HG03521 (cell line): ENCODE data around the gene SLC35F4.

Source experiments
- ATAC-seq: cut with Tn5 transposase; IDR thresholded peaks from one replicate; pipeline ENCODE4 v1.9.1; 2021; ENCODE audit warnings: mild to moderate bottlenecking, moderate library complexity; ENCODE audit not compliant: unreplicated experiment

SLC35F4 gene

DNA sequence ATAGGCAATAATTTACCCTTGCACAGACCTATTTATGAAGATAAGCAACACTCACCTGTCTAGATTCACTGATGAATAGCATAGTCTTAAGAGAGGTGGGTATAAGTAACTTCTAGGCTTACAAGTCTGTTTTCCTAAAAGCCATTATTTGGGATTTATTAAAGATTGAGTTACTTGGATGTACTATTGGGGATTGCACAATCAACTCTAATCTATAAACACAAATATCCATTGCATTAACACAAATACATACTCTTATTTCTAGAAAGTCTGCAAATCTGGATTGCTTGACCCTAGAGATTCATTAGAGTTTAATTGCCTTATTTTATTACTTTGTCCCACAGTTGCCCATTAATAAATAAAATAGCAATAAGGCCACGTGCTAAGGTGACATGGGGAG is 224.1 kb downstream of the SLC35F4 start:
- no peak for ATAC-seq

DNA sequence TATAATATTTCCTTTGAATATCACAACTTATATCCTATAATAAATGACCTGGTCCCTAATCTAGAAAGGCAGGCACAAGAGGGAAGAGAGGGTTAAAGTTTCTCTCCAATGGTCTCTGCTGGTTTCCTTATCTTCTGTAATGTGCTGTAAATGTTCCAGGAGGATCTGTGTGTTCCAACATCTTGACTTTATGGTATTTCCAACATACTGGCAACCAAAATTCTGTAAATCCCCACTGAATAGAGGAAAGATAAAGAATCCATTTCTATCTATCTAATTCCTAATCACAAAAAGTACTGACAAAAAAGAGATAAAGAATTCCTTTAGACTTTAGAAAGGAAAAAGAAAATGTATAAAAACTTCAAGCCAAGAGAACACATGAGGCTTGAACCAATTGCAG is 225.9 kb downstream of the SLC35F4 start:
- no peak for ATAC-seq

DNA sequence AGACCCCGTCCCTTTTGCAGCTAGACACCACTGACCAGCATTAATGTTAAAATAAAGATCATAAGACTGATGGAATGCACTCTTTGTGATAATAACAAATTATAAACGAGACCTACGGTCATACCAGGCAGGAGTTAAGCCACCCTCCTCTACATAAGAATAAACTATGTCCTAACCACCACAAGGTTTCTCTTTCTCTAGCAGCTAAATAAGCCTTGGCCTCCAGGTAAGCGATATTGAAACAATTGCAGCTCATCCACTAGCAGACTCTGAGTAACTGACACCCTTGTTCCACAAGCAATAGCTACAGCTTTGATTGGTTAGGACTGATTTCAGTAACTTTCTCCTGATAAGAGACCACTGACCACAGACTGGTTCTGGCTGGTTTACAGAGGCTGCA is 228.0 kb downstream of the SLC35F4 start:
- ATAC-seq, result no peak

DNA sequence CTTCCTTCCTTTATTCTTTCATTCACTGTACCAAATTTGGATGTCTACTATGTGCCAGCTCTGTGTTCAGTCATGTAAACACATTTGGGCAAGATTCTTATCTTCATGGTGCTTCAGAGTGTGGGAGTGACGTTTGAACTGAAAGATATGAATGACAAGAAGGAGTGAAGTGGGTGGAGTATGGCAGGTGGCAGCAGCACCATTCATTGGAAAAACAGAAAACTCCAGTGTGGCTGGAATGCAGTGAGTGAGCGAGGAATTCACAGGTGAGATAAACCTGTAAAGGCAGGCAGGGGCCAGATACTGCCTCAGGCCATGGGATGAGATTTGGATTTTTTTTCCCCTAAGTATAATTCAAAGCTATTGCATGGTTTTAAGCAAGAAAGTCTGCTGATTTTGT is 231.6 kb downstream of the SLC35F4 start:
- ATAC-seq, result no peak

DNA sequence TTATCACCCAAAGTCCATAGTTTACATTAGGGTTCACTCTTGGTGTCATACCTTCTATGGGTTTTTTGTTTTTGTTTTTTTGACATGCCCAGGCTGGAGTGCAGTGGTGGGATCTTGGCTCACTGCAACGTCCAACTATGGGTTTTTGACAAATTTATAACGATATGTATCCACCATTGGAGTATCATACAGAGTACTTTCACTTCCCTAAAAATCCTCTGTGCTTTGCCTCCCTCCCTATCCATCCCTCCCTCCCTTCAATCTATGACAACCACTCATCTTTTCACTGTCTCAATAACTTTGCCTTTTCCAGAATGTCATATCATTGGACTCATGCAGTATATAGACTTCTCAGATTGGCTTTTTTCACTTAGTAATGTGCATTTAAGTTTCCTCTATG is 233.2 kb downstream of the SLC35F4 start:
- no peak for ATAC-seq

DNA sequence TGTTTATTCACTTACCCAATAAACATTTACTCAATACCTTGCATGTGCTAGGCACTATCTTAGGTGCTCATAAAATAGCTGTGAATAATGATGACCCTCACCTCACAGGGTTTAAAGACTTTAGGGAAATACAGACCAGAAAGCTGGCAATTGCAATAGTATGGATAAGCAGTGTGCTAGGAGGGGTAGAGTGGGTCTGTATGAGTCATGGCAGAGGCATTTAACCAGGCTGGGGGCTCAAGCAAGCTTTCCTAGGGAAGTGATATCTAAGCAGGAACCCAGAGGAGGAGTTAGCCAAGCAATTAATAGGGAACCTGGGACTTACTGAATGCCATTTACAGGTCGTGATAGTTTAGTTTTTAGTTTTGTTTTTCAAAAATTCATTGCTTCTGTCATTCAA is 248.4 kb downstream of the SLC35F4 start:
- no peak for ATAC-seq

DNA sequence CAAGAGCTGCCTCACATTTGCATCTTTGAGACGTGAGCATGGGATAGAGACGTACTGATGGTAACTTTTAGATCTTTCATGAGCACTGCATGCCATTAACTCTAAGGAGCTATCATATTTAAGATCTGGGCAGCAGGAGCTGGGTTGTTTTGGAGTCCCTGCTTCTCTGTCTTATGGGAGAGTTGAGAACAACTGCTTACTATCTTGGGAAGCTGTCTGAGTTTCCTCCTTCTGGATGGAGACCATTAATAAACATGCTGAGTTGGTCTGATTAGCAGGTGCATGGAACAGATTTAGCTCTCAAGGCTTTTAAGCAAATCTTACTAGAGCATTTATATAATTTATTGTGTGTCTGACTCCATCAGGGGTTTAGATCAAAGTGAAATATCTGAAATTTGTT is 252.9 kb downstream of the SLC35F4 start:
- no peak for ATAC-seq

DNA sequence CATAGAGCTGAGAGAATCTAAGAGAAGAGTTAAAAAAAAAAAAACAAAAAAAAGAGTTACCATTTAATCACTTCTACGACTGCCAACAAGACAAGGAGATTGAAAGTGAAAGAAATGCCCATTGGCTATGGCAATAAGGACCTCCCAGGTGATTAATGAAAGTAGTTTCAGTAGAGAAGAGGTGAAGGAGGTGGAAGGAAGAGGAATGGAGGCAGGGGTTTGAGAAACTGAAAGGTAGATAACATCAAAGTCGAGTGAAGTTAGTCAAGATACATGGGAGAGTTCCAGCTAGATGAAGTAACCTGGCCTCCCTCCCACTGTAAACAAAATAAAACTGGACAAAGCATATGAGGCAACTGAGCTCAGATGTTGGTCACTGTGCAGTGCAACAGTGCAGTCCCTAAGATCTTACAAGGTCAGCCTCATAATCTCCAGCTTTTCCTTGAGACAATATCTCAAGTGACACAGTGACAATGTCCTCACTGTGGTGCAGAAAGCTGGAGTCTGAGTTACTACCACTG is 254.3 kb downstream of the SLC35F4 start:
- ATAC-seq, result no peak

DNA sequence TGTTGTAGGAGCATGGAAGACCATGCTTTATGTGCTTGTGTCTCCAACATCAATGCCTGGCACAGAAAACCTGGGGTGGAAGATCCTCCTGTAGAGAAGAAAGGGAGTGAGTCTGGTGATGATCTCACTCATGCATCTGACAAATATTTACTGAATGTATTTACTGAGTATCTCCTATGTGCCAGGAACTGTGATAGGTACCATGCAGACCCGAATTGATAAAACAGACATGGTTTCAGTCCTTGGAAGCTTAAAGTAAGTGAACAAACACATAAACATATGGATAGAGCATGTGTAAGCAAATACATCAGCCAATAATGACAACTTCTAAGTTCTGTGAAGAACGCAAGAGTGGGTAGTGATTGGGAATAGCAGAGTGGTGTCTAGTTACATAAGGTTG is 255.3 kb downstream of the SLC35F4 start:
- no peak for ATAC-seq

DNA sequence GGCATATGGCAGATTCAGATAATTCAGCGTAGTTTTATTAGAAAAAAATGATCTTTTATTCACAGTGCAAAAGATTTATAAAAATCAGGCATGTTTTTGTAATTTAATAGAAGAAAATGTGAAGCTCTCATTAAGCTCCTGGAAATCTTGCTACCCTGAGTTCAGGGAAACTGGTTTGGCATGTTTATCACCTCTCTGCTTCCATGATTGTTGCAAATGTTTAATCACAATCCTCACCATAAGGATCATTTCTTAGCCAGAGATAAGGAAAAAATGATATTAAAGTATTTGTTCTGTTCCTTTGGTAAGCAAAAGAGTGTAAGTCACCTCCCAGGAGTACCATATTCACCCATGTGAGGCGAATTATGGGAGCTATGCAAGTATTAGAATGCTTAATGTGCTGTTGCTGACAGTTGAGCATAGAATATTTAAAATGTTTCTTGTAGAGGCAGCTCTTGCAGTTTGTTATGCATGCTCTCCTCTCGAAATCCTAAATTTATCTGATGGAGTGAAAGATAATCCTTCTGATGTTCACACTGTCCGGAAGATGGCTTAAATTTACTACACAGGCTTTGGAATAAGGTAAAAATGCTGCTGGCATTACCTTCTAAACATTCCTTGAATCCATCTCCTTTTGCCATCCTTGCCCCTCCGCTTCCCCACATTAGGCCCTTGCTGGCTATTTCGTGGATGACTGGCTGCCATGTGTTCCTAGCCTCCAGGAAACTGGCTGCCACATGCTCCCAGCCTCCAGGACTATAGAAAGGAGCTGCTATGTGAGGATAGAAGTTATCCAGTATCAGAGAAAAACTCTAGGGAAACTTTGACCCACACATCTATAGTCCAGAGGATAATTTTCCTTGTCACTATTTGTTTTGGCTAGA is 256.5 kb downstream of the SLC35F4 start:
- no peak for ATAC-seq

DNA sequence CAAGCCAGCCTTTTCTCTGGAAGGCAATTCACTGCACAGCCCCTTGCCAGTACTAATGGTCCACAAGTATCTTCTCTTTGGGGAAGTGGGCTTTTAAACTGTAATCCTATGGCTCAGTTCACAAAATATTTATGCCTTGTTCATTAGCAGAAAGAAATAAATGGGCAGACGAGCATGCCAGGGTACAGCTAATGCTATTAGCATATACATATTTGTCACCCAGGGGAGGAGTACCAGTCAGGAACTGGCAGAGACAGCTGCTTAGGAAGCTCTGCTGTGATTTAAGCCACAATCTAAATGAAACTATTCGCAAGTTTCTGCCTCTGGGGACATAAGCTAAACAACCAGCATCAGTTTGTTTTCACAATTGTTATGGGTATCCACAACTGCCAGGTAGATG is 258.8 kb downstream of the SLC35F4 start:
- no peak for ATAC-seq

DNA sequence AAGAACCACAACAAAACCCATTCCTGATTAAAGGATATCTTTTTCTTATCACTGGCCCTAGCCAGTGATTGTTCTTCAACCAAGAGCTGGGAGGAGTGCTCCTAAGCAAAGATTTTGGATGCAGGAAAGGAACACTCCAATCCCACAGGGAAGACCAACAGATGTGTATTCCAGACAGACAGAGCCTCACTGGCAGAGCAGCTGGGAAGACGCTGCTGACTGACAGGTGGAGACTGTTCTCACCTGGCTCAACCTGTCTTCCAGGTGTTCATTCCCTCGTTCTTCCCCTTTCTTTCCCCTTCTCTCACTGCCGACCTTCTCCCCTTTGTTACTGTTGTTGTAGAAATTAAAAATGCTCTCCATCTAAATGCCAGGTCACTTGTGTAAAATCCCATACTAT is 282.5 kb downstream of the SLC35F4 start:
- ATAC-seq, result no peak

DNA sequence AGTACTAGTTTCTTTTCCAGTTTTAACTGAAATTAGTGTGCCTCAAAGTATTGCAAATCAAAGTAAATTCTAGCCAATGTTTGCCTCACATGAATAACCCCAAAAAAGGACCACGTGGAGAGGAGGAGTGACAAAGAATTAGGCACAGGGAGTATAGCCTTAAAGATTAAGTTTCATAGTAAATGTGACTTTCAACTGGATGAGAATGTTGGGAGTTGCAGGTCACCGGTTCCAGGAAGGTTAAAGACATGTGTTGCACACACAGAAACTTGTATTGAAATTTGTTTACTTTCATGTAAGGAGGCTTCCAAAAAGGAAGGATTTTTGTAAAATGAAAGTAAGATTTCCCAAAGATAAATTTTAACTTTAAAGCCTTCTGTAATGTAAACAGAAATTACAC is 283.1 kb downstream of the SLC35F4 start:
- ATAC-seq, result no peak

DNA sequence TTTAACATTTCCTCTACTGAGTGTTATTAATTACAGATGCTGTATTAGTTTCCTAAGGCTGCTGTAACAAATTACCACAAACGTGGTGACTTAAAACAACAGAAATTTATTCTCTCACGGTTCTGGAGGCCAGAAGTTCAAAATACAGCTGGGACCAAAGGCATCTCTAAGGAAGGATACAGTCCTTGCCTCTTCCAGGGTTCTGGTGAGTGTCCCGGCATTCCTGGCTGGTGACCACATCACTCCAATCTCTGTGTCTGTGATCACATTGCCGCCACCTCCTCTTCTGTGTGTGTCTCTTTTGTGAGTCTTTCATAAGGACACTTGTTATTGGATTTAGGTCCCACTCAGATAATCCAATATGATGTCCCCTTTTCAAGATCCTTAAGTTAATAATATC is 287.1 kb downstream of the SLC35F4 start:
- ATAC-seq, result no peak

DNA sequence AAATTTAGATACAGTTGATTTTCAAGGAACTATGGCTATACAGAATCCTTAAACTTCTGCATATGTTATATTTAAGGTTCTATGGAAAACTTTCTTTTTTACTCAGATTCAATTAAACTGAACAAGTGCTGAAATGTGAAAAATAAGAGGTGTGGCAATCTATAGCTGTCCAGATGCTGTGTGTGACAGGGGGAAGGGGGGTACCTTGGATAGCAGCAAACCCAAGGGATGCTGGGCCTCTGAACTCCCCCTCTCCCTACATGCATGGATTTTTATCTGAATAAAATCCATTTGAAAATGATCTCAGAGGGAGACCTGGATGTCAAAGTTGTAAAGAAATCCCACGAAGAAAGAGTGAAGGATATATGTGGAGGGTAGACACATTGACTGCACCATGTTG is 289.4 kb downstream of the SLC35F4 start:
- no peak for ATAC-seq

DNA sequence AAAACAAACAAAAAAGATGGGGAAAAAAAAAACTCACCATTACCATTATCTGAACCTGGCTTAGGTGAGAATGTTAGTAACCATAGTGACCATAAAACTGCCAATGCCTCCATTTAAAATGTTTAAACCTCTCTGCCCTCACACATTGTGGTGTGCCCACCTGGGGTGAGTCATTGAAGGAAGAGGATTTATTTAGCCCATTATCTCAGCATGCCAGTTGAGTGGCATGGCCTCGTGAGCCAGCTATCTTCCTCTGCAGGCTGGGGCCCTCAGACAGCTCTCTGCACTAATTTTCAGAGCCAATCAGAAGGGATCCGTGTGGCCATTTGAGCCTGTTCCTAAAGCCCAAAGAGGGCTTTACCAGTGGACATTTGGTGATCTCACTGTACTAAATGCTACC is 290.4 kb downstream of the SLC35F4 start:
- ATAC-seq, result no peak

DNA sequence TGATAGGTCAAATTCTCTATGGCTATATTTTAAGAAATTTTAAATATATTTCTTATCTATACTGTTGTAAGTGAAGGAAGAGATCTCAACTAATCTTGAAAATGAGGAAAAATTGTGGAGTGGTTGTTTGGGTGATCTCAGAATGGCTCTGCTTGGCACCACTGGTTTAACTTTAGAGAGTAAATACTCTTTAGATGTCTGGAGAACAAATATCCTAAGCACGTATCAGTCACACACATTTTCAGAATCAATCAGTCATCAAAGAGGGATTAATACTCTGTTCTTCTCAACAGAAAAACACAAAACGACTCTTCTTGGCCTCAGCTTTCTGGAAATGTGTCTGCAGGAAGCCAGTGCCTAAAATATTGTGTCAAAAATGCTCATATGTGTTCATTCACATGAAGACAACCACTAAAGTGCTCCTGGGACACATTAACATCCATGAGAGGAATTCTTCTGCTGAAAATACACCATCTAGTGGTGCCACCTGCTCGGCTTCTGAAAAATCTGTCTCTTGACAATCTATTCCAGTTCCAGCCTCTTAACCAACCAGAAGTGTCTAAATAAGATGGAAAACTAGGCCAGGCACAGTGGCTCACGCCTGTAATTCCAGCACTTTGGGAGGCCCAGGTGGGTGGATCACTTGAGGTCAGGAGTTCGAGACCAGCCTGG is 291.1 kb downstream of the SLC35F4 start:
- no peak for ATAC-seq

DNA sequence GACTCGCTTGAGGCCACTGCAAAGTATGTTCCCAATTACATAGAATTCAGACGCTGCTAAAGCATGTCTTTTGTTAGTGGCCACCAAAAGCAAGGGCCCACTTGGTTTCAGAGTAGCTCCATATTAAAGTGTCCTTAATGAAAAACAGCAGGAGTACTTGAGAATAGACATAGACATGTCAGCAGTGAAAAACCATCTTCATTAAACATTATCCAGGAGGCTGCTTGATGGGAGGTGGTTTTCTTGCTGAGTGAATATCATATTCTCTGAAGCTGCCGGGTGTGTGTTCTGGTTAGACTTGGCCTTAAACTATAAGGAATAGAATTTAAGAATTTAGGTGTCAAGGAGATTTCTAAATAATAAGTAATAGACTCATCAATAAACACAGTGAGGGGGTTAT is 292.7 kb downstream of the SLC35F4 start:
- ATAC-seq, result no peak

DNA sequence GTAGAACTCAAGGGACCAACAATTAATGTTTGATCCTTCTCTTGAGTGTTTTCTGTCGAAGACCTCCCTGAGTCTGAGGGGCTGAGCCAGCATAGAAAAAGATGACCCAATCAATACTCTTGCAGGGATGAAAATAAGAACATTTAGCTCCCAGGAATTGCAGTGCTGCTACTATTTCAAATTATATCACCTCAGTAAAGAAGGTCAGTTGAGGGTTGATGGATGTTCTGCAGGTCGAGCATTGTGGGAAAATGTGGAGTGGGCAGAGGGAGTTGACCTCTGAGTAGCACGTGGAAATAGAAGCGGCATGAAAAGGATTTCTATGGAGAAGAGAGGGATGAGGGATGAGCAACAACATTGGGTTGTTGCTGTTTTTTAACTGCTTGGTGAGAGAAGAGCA is 297.3 kb downstream of the SLC35F4 start:
- ATAC-seq, result no peak

DNA sequence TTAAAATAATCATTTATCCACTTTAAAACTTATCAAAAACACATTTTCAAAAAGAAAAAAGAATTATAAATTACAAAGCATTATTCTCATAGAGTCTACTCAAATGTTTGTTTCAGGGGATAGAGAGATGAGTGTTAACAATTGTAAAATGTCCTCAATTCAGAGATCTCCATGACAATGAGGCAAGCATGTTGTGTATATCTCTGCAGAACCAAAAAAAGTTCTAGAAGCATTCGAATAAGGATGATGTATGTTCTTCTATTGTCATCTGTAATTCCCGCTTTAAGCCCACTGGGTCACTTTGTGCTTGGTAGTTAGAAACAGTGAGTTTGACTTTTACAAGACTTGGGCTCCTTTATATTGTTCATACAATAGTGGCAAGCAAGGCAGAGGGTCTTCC is 298.7 kb downstream of the SLC35F4 start:
- no peak for ATAC-seq

DNA sequence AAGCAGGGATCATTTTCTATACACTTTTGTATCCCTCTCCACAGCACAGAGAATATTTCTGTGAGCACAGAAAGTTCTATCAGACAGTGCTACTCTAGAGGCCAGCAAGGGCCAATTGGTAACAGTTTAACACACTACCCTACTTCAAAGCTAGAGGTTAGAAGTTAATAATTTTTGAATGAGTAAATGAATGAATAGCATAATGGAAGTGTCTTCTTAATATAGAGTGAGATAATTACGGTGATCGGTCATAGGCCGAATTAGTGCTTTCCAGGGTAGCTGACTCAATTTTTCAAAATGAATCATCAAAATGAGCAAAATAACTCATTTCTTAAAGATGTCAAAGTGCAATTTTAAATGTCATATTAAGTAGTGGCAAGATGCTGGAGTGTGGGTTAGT is 305.2 kb downstream of the SLC35F4 start:
- ATAC-seq, result peak; percentile 62

DNA sequence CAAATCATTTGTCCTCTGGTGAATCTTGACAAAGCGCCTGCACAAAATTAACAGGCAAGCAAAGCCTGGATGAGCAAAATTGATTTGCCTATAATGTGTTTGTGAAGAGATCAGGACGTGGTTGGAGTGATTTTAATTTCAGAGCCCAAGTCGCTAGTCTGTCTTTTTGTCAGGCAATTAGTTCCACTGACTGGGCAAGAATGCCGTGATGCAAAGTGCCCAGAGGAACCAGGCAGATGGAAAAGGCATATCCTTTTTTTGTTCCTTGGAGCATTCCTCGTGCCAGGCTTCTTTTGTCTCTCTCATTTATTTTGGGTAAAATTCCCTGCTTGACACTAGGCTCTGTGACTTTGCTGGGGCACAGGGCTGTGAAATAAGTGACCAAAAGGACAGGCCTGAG is 306.3 kb downstream of the SLC35F4 start:
- ATAC-seq, result no peak
